Measurements from ENCODE around the gene ZNF157. TPM values are rescaled to one million over a fixed set of nuclear protein-coding genes. Genes with fewer than 3 reads are reported as not detected.

ZNF157 gene
- total and polyA plus RNA-seq, 2 experiments from 2014 or later, result 0.68 to 1.5 TPM

GRCh38 chrX:47447607-47448006 is 77.2 kb downstream of the ZNF157 start (continued):
- no peak for TF ChIP-seq ZNF462 (CRISPR knock-in tag; IDR thresholded peaks at IDR 0.05)

- no peaks in the 10 kb centered on the region for H3K79me2 ChIP-seq (replicated peaks; ENCODE audit: insufficient read depth)
- H3K27me3 ChIP-seq (ENCODE audit: insufficient read depth), result no peaks in the 10 kb centered on the region
- TF ChIP-seq POLR2AphosphoS5 (IDR thresholded peaks at IDR 0.05; ENCODE audit: low read depth) (no peak), REST (IDR thresholded peaks at IDR 0.05; ENCODE audit: unreplicated experiment) (no peak), STAT1 (IDR thresholded peaks at IDR 0.05; ENCODE audit: unreplicated experiment) (no peak), ZNF114 (CRISPR knock-in tag; IDR thresholded peaks at IDR 0.05) (no peak), EZH2 (IDR thresholded peaks at IDR 0.05; ENCODE audit: low read depth, unreplicated experiment) (no peak), ZNF331 (CRISPR knock-in tag; IDR thresholded peaks at IDR 0.05; ENCODE audit: low read depth) (no peak), ETS1 (IDR thresholded peaks at IDR 0.05) (no peak), CTCF (conservative IDR thresholded peaks at IDR 0.05; ENCODE audit: low read depth in 2 of 2) (no peak), NANOG (IDR thresholded peaks at IDR 0.05; ENCODE audit: borderline replicate concordance) (no peak)
- H3K9me2 ChIP-seq (ENCODE audit: insufficient read depth), result no peaks in the 10 kb centered on the region
- ATAC-seq (no peak), DNase-seq (ENCODE audit: low spot score) (no peak)
- H3K27ac Mint-ChIP-seq, result no peak overlapping the region
- H3K4me3 ChIP-seq, result no peak overlapping the region
- no peak overlapping the region for H3K4me3 Mint-ChIP-seq
- no peaks in the 10 kb centered on the region for H3K4me1 Mint-ChIP-seq
- no peak overlapping the region for H3K4me2 ChIP-seq
- H3F3A ChIP-seq (replicated peaks; ENCODE audit: low read depth), result no peaks in the 10 kb centered on the region
- H3K27ac ChIP-seq (ENCODE audit: low read depth), result no peak overlapping the region
- H3K27me3 Mint-ChIP-seq (ENCODE audit: insufficient read depth, low read depth, poor library complexity), result no peaks in the 10 kb centered on the region
- H3K4me1 ChIP-seq (ENCODE audit: insufficient read depth), result no peaks in the 10 kb centered on the region
- H3K9me3 Mint-ChIP-seq, result peaks cover 43% of the 10 kb centered on the region
- H2AFZ ChIP-seq, result no peak overlapping the region
- H3K36me3 ChIP-seq (ENCODE audit: insufficient read depth), result peaks cover 4% of the 10 kb centered on the region
- H3K36me3 Mint-ChIP-seq (ENCODE audit: low read depth), result peaks cover 76% of the 10 kb centered on the region
- H4K20me1 ChIP-seq (replicated peaks; ENCODE audit: insufficient read depth), result no peaks in the 10 kb centered on the region
These were observed 77.9 kb downstream of the ZNF157 start for GRCh38 chrX:47448165-47448806.

All from GM23338 (cell line).